HepG2 (cell line): ENCODE data around the gene TUBB2B. TPM values are rescaled to one million over a fixed set of nuclear protein-coding genes. Genes with fewer than 3 reads are reported as not detected.

Experiments used
- ATAC-seq: fragments of 200-7000 bp; cut with Tn5 transposase; 3 replicates; pipeline ENCODE4 v1.9.1; 2020; ENCODE audit warnings: mild to moderate bottlenecking, moderate library complexity
- BruUV-seq: library from RNA; stranded (reverse); fragments of 400-500 nt; replicated peaks from 2 replicates; lab custom pipeline; 2021; lab: Mats Ljungman, UMichigan
- CTCF ChIA-PET: fragments of 300-600 bp; formaldehyde crosslinking; extraction: SDS; loops from one replicate; lab custom pipeline; 2021; ENCODE audit warnings: low total read pairs, inconsistent platforms, low intra/inter-chr PET ratio; lab: Yijun Ruan, JAX
- POLR2A ChIA-PET: fragments of 350-600 bp; sonication (Branson Sonifier 250); formaldehyde crosslinking; loops from one replicate; lab custom pipeline; 2020; ENCODE audit warnings: antibody characterized with exemption, inconsistent platforms; lab: Yijun Ruan, JAX
- DNase-seq: peaks from one replicate; pipeline ENCODE4 v3.0.0-alpha.2; 2015; ENCODE audit warnings: low spot score
- FAIRE-seq: peaks from 3 replicates; lab custom pipeline; 2011; peaks lifted over from hg19 to GRCh38; lab: Jason Lieb, UNC
- H2AFZ ChIP-seq: one replicate; pipeline ENCODE4 v1.6.1; 2011; ENCODE audit warnings: low read length, inconsistent platforms
- H3K27ac ChIP-seq: fragments of 300-600 bp; 3 replicates; pipeline ENCODE4 v1.8.0; 2011; ENCODE audit warnings: mixed run types, mild to moderate bottlenecking, mixed read lengths, low read length, inconsistent platforms; ENCODE audit not compliant: insufficient read depth; ENCODE audit errors: extremely low read length
- H3K27me3 ChIP-seq, 2 experiments: fragments of 200-600 bp in 1 of 2; 2 replicates in 1 of 2; 3 replicates in 1 of 2; pipeline versions ENCODE4 v1.6.0 to v1.8.0; 2011; ENCODE audit warnings: low read length in 2 of 2, mild to moderate bottlenecking in 2 of 2, moderate library complexity in 2 of 2, inconsistent platforms in 1 of 2; ENCODE audit not compliant: insufficient read depth in 2 of 2, control insufficient read depth in 1 of 2
- H3K36me3 ChIP-seq, 2 experiments: fragments of 200-600 bp in 1 of 2; replicated peaks in 1 of 2; 2 replicates in 1 of 2; 3 replicates in 1 of 2; pipeline versions ENCODE4 v1.5.1 to v1.8.0; 2011; ENCODE audit warnings: low read length in 2 of 2, inconsistent platforms in 1 of 2; ENCODE audit not compliant: insufficient read depth in 2 of 2, control insufficient read depth in 1 of 2
- H3K4me1 ChIP-seq: 2 replicates; pipeline ENCODE4 v1.5.1; 2012; ENCODE audit warnings: low read length, inconsistent platforms; ENCODE audit not compliant: insufficient read depth
- H3K4me2 ChIP-seq: 2 replicates; pipeline ENCODE4 v1.6.0; 2011; ENCODE audit warnings: low read depth, low read length, inconsistent platforms
- H3K4me3 ChIP-seq, 3 experiments: fragments of 200-600 bp in 1 of 3; sonication (generic), shearing (Covaris generic) in 1 of 3; replicated peaks in 1 of 3; 2 replicates each; pipeline ENCODE4 v1.5.1; 2011 to 2016; ENCODE audit warnings: low read length in 3 of 3, inconsistent platforms in 2 of 3, low read depth in 2 of 3, mild to moderate bottlenecking in 2 of 3, control low read depth in 1 of 3, mixed read lengths in 1 of 3; ENCODE audit not compliant: insufficient read depth in 1 of 3
- H3K79me2 ChIP-seq: one replicate; pipeline ENCODE4 v1.6.1; 2011; ENCODE audit warnings: low read length, inconsistent platforms; ENCODE audit not compliant: insufficient read depth
- H3K9ac ChIP-seq: 2 replicates; pipeline ENCODE4 v1.6.0; 2011; ENCODE audit warnings: mild to moderate bottlenecking, low read depth, low read length, inconsistent platforms; ENCODE audit not compliant: insufficient read depth
- H3K9me3 ChIP-seq: 2 replicates; pipeline ENCODE4 v1.5.1; 2012; ENCODE audit warnings: mild to moderate bottlenecking, low read length
- H4K20me1 ChIP-seq: 2 replicates; pipeline ENCODE4 v1.6.0; 2011; ENCODE audit warnings: inconsistent platforms, mild to moderate bottlenecking, low read length, moderate library complexity; ENCODE audit not compliant: insufficient read depth
- CC2D1A ChIP-seq: sonication (generic); formaldehyde crosslinking; IDR thresholded peaks from 2 replicates; pipeline ENCODE4 v1.8.1; 2023; ENCODE audit warnings: mild to moderate bottlenecking, missing genetic modification reagents
- EED ChIP-seq: sonication (generic); formaldehyde crosslinking; IDR thresholded peaks from 2 replicates; pipeline ENCODE4 v1.5.0; 2020; ENCODE audit warnings: mild to moderate bottlenecking, missing genetic modification reagents
- ESRRA ChIP-seq: sonication (generic); formaldehyde crosslinking; IDR thresholded peaks from 2 replicates; pipeline ENCODE4 v1.5.1; 2020; ENCODE audit warnings: mild to moderate bottlenecking, low read depth, missing genetic modification reagents
- NFRKB ChIP-seq: fragments of 450-650 bp; IDR thresholded peaks from 2 replicates; pipeline ENCODE4 v1.6.1; 2017
- PCBP2 ChIP-seq: fragments of 200-400 bp; formaldehyde crosslinking; optimal IDR thresholded peaks from 2 replicates; pipeline ENCODE3; 2018; ENCODE audit warnings: low read length, low read depth; ENCODE audit not compliant: poor library complexity, severe bottlenecking
- RFX3 ChIP-seq: IDR thresholded peaks from 2 replicates; pipeline ENCODE4 v1.6.1; 2016; ENCODE audit warnings: missing biosample characterization, missing genetic modification reagents
- SMAD9 ChIP-seq: sonication (generic); formaldehyde crosslinking; IDR thresholded peaks from 2 replicates; pipeline ENCODE4 v1.5.1; 2020; ENCODE audit warnings: mild to moderate bottlenecking, missing genetic modification reagents
- SOX5 ChIP-seq: IDR thresholded peaks from 2 replicates; pipeline ENCODE4 v1.6.1; 2016; ENCODE audit warnings: borderline replicate concordance
- SYNCRIP ChIP-seq: fragments of 200-400 bp; formaldehyde crosslinking; IDR thresholded peaks from 2 replicates; pipeline ENCODE4 v1.6.1; 2018; ENCODE audit warnings: mild to moderate bottlenecking, low read depth, low read length; ENCODE audit not compliant: insufficient read depth
- ZIK1 ChIP-seq: sonication (generic); formaldehyde crosslinking; IDR thresholded peaks from 2 replicates; pipeline ENCODE4 v1.5.0; 2020; ENCODE audit warnings: mild to moderate bottlenecking, low read depth, missing genetic modification reagents, borderline replicate concordance
- ZKSCAN8 ChIP-seq: IDR thresholded peaks from 2 replicates; pipeline ENCODE4 v1.6.1; 2016; ENCODE audit warnings: borderline replicate concordance, missing genetic modification reagents, missing compliant biosample characterization
- ZNF235 ChIP-seq: sonication (generic); formaldehyde crosslinking; IDR thresholded peaks from 2 replicates; pipeline ENCODE4 v1.8.1; 2023; ENCODE audit warnings: mild to moderate bottlenecking, missing genetic modification reagents, borderline replicate concordance
- ZNF564 ChIP-seq: sonication (generic); formaldehyde crosslinking; IDR thresholded peaks from 2 replicates; pipeline ENCODE4 v1.8.1; 2023; ENCODE audit warnings: mild to moderate bottlenecking, missing genetic modification reagents
- ZNF589 ChIP-seq: sonication (generic); formaldehyde crosslinking; conservative IDR thresholded peaks from 2 replicates; pipeline ENCODE4 v1.8.0; 2022; ENCODE audit warnings: mild to moderate bottlenecking, moderate library complexity, missing genetic modification reagents
- WGBS: methylation state at CpG from one replicate; pipeline ENCODE4 v1.1.6; 2017; ENCODE audit warnings: low lambda C conversion rate; 5-methylcytosine and 5-hydroxymethylcytosine counted together
- in situ Hi-C: cut with HindIII; loops from 2 replicates; pipeline ENCODE4 v1.10.0; 2017; ENCODE audit warnings: low pct_unique_long_range_greater_than_20kb; ENCODE audit not compliant: extremely low pct_ligation_motif_present
- intact Hi-C: fragments of 100-400 bp; cut with micrococcal nuclease; formaldehyde crosslinking; loops from one replicate; pipeline ENCODE4 v1.10.0; 2022; ENCODE audit not compliant: unreplicated experiment
- polyA plus RNA-seq, 8 experiments: library from polyadenylated mRNA; depleted of rRNA in 3 of 8; stranded (reverse) in 7 of 8; unstranded in 1 of 8; fragments of >200 nt; fragmentation: Illumina TruSeq in 4 of 8; extraction: Trizol in 4 of 8; gene quantifications; 2 replicates each; pipeline versions ENCODE4 v1.2.1 to v1.2.3, GENCODE V29; 2011 to 2016; ENCODE audit warnings: low read depth in 4 of 8, missing spikeins in 1 of 8, mixed read lengths in 1 of 8; ENCODE audit not compliant: insufficient read depth in 1 of 8
- total RNA-seq, 5 experiments: library from RNA; depleted of rRNA; stranded (reverse); fragments of >200 nt; fragmentation: Illumina TruSeq; extraction: Trizol; gene quantifications; 2 replicates each; pipeline ENCODE4 v1.2.3, GENCODE V29; 2016; ENCODE audit warnings: low read depth in 1 of 5
- TF ChIP-seq, protein P1 (sequence below): sonication (generic); formaldehyde crosslinking; IDR thresholded peaks from 2 replicates; pipeline ENCODE4 v1.4.0; 2020; ENCODE audit warnings: missing genetic modification reagents
- TF ChIP-seq, protein P2 (sequence below): IDR thresholded peaks from 2 replicates; pipeline ENCODE4 v1.6.1; 2016; ENCODE audit warnings: low read depth, control low read depth
- TF ChIP-seq, protein P3 (sequence below): sonication (generic); formaldehyde crosslinking; IDR thresholded peaks from 2 replicates; pipeline ENCODE4 v1.8.0; 2022; ENCODE audit warnings: missing genetic modification reagents, low read depth, mild to moderate bottlenecking, borderline replicate concordance
- TF ChIP-seq, protein P4 (sequence below): sonication (generic); formaldehyde crosslinking; IDR thresholded peaks from 2 replicates; pipeline ENCODE4 v1.8.1; 2023; ENCODE audit warnings: mild to moderate bottlenecking, moderate library complexity, missing genetic modification reagents

Gene TUBB2B
- total and polyA plus RNA-seq, 2 of the 13 experiments (the other 11 are each of a cell fraction or from before 2014, with no cell fraction given) = 10.3 to 23.6 TPM

DNA sequence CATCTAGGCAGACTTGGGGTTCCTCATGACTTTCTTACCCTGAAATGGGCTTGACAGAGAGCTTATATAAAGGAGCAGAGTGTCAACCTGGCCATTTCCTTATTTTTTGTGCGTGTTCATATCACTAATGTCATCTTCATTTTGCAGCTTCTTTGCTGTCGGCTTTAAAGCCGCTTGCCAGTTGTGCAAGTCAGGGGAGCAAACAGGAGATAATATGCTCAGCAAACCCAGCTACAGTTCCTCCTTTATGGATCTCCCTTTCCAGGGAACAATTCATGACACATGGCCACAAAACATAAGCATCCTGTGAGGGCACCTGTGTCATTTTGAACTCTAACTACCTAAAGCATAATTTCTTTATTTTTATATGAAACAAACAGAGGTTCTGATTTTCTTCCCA is 6.5 kb upstream of the TUBB2B start:
- ChIA-PET POLR2A (no interaction called here), CTCF (no interaction called here)
- 1% methylated on average over 3 of the region's 3 CpGs for WGBS
- H3K79me2 ChIP-seq = no peaks in the 10 kb centered on the region
- H3K4me2 ChIP-seq = no peak overlapping the region
- DNase-seq (no peak), FAIRE-seq (no peak), ATAC-seq (no peak)
- no peak overlapping the region for H3K27ac ChIP-seq
- no TSS peak for BruUV-seq
- H3K27me3 ChIP-seq = peaks cover 9 to 79% of the 10 kb centered on the region in 2 experiments; a peak in 4 of 5 replicates
- no peaks in the 10 kb centered on the region for H3K9me3 ChIP-seq
- TF ChIP-seq RFX3 (CRISPR knock-in tag) = no peak
- TF ChIP-seq, protein P1, sequence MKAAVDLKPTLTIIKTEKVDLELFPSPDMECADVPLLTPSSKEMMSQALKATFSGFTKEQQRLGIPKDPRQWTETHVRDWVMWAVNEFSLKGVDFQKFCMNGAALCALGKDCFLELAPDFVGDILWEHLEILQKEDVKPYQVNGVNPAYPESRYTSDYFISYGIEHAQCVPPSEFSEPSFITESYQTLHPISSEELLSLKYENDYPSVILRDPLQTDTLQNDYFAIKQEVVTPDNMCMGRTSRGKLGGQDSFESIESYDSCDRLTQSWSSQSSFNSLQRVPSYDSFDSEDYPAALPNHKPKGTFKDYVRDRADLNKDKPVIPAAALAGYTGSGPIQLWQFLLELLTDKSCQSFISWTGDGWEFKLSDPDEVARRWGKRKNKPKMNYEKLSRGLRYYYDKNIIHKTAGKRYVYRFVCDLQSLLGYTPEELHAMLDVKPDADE (CRISPR knock-in tag) = no peak
- TF ChIP-seq, protein P2, sequence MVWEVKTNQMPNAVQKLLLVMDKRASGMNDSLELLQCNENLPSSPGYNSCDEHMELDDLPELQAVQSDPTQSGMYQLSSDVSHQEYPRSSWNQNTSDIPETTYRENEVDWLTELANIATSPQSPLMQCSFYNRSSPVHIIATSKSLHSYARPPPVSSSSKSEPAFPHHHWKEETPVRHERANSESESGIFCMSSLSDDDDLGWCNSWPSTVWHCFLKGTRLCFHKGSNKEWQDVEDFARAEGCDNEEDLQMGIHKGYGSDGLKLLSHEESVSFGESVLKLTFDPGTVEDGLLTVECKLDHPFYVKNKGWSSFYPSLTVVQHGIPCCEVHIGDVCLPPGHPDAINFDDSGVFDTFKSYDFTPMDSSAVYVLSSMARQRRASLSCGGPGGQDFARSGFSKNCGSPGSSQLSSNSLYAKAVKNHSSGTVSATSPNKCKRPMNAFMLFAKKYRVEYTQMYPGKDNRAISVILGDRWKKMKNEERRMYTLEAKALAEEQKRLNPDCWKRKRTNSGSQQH (CRISPR knock-in tag) = no peak
- TF ChIP-seq CC2D1A (CRISPR knock-in tag) = no peak
- no peak for TF ChIP-seq ZNF589
- TF ChIP-seq, protein P3, sequence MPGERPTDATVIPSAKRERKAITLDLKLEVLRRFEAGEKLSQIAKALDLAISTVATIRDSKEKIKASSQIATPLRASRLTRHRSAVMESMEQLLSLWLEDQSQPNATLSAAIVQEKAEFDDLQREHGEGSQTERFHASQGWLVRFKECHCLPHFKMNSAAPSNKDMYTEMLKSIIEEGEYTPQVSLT (CRISPR knock-in tag) = no peak
- TF ChIP-seq ESRRA (CRISPR knock-in tag) = no peak
- no peak for TF ChIP-seq ZNF564
- TF ChIP-seq EED (CRISPR knock-in tag) = no peak
- TF ChIP-seq NFRKB = no peak
- no peak for TF ChIP-seq SMAD9 (CRISPR knock-in tag)
- no peak for TF ChIP-seq ZIK1
- no peak for TF ChIP-seq ZKSCAN8 (CRISPR knock-in tag)
- TF ChIP-seq, protein P4, sequence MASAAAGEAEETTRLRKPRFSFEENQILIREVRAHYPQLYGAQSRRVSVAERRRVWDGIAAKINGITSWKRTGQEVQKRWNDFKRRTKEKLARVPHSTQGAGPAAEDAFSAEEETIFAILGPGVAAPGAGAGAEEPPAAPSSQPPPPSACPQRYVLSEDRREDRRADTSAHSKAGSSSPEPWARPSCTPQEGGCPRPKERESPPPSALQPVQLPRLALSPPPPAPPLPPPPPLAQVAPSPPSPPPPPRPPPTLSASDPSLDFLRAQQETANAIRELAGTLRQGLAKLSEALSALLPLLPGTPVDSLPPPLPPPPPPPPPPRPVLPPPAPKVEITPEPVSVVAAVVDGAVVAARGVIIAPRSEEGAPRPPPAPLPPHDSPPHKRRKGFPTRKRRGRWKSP (CRISPR knock-in tag) = no peak
- TF ChIP-seq SOX5 = no peak
- TF ChIP-seq ZNF235 (CRISPR knock-in tag) = no peak
- no peak for TF ChIP-seq SYNCRIP
- no peak for TF ChIP-seq PCBP2
- no peak overlapping the region for H3K4me3 ChIP-seq
- in situ Hi-C loops (no loop called here), intact Hi-C loops (loop anchor here (5.0 kb wide), 1 partner anchor 97 kb away; no protein-coding TSS in a partner anchor)
- no peaks in the 10 kb centered on the region for H4K20me1 ChIP-seq
- peaks cover 29% of the 10 kb centered on the region for H3K4me1 ChIP-seq
- H3K9ac ChIP-seq = no peak overlapping the region
- no peaks in the 10 kb centered on the region for H3K36me3 ChIP-seq
- H2AFZ ChIP-seq = no peak overlapping the region
